ENCODE results near the gene CNTN2.

GRCh38 chr1:205067031-205067430, 24.0 kb downstream of the CNTN2 start:
- no peak for TF ChIP-seq POLR2A (IDR thresholded peaks at IDR 0.05)
- TF ChIP-seq CTCF (IDR thresholded peaks at IDR 0.05): no peak
- no peak for TF ChIP-seq POLR2AphosphoS5 (IDR thresholded peaks at IDR 0.05)
